ENCODE data around the gene SCARB2.

The SCARB2 gene

DNA sequence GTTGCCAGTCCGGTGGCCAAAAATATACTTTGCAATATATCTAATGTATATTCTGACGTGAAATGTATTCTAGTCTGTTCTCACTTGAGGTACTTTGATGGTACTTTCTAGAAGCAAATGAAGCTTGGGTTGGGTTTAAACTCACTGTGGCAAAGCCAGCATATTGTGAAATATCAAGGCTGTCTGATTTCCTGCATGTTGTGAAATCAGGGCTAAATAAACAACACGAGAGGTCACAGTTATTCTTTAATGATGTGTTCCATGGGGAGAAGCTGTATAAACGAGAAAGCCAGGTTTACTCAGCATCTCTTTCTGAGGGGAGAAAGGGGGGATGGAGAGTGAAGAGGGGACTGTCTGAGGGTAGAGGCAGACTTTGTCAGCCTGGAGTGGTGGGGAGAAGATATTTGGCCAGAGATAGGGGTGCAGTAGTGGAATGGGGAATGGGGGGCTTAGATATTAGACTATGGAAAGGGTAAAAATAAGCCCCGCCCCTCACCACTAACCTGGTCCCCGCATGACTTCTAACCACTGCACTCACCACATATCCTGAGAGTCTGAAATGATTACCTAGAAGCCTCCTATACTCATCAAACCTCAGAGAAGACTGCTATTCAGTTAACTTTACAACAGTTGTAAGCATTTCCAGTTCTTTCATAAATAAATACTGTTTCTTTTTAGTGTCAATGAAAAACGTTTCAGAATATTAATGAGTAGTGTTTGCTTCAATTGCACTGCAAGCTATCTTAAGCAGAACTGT, 5.9 kb upstream of the SCARB2 start:
- DNase-seq, result no peak

DNA sequence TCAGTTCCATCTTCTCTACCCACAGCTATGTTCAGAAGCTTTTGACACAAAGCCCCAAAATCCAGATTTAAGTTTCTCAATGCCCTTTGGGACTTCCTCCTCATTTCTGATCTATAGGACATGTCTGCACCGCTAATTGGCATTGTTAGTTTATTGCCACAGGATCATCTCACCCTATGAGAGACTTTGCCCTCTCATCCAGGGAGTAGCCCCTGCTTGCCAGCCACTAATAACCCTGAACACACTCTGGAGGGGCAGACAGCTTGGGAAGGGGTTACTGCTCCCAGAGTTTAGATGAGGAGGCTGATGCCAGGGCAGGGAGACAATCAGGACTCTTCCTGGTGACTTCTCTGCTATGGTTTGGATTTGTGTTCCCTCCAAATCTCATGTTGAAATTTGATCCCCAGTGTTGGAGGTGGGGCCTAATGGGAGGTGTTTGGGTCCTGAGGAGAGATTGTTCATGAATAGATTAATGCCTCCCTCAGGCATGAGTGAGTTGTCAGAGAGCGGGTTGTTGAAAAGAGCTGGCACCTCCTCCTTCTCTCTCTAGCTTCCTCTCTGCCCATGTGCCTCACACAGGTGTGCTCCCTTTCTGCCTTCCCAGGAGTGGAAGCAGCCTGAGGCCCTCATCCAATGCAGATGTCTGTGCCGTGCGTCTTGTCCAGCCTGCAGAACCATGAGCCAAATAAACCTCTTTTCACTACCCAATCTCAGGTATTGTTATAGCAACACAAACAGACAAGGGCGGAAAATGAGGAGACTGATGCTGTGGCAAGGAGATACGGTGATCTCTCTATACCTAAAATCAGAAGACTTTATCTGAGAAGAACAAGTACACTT, 3.6 kb upstream of the SCARB2 start:
- DNase-seq, result peak; percentile 19

GRCh38 chr4:76216524-76216923, 2.9 kb upstream of the SCARB2 start:
- no peak for DNase-seq

DNA sequence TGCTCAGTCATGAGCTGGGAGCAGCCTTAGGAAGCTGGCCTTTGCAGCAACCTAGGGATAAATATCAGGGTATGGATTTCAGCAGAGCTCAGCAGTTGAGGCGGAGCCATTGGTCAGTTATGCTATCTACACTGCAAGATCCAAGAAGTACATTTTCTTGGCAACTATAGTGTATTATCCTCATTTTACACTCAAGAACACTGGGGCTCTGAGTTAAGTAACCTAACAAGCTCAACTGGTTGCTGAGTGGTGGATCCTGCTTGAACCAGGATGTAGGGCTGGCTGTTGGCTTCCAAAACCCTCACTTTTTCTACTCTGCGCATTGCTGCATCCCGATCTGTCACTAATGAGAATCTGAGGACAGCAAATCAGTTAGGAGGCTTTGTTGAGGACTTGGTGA, 1.5 kb upstream of the SCARB2 start:
- no peak for DNase-seq

DNA sequence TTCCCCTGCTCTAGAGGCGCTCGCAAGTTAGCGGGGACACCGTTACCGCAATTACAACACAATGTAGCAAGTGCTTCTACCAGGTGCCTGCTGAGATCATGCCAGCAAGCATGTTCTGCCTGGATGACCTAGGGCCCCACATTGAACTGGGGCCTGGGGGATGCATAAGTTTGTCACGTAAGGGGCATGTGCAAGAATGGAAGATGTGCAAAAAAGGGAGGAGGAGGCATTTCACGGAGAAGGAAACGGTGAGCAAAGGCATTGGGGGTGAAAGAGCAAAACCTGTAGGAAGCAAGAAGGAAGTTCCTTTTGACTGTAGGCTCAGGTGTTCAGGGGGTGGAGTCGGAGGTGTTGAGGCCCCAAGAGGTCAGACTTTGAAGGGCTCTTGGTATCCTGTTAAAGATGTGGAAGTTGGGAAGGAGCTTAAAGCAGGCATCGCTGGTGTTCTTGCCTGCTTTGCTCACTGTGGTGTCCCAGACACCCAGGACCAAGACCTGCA, 602 bp upstream of the SCARB2 start:
- DNase-seq, result peak; percentile 30

- peak; percentile 76 for DNase-seq
These were observed 691 bp downstream of the SCARB2 start for GRCh38 chr4:76212851-76213414.

GRCh38 chr4:76211769-76212708, 1.6 kb downstream of the SCARB2 start:
- DNase-seq, result peak; percentile 38

GRCh38 chr4:76210452-76210851, 3.2 kb downstream of the SCARB2 start:
- DNase-seq, result no peak

DNA sequence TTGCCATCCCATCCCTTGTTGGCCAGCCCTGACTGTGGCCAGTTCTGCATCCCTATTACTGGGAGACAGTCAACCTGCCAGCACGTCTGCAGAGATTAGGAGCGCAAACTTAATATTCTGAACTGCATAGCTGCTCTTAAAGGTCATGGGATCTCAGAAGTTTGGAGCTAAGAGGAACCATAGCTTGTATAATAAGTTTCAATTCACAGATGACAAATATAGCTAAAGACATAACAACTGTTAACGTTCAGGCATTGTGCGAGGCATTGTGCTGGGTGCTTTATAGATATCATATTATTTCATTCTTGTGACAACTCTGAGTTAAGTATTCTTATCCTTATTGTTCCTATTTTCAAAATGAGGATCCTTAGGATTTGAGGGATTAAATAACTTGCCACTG, 3.7 kb downstream of the SCARB2 start:
- peak; percentile 8 for DNase-seq

- DNase-seq, result peak; percentile 70
These were observed 5.4 kb downstream of the SCARB2 start for GRCh38 chr4:76208005-76208765.

DNA sequence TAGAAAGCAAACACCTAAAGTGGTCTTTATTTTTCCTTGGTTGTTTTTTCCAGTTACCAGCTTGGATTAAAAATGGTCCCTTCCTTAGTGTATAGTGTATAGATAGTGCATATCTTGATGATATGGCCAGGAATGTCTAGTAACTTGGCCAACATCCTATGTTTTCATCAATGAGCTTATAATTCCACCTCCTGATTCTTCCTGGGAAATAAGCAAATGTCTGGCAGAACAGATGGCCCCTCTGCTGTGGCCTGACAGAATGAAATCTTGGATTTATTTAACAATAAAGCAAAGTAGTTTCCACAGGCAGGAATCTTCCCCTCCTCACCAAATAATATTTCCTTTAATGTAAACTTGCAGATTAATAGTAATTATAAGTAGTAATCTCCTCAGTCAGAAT, 6.1 kb downstream of the SCARB2 start:
- DNase-seq, result peak; percentile 70

GRCh38 chr4:76206222-76206942, 7.2 kb downstream of the SCARB2 start:
- peak; percentile 92 for DNase-seq

- DNase-seq, result peak; percentile 48
These were observed 8.1 kb downstream of the SCARB2 start for GRCh38 chr4:76205476-76205875.

- no peak for DNase-seq
These were observed 8.7 kb downstream of the SCARB2 start for GRCh38 chr4:76204936-76205335.

DNA sequence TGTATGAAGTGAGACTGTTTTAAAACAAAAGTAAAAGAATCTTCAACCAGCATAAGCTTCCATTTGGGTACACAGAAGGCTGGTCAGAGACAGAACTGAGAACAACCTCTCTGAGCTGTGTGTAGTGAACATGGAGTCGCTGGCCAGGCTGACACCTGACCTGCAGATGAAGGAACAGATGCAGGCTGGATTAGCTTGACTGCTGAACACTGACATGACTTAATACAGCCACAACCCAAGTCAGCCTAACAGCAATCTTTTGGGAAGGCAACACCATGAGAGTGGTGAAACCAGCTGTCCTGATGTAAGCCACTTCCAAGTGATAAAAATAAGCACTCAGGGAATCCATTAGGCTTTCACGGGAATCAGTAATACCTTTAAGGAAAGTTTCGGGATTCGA, 10.1 kb downstream of the SCARB2 start:
- peak; percentile 97 for DNase-seq

DNA sequence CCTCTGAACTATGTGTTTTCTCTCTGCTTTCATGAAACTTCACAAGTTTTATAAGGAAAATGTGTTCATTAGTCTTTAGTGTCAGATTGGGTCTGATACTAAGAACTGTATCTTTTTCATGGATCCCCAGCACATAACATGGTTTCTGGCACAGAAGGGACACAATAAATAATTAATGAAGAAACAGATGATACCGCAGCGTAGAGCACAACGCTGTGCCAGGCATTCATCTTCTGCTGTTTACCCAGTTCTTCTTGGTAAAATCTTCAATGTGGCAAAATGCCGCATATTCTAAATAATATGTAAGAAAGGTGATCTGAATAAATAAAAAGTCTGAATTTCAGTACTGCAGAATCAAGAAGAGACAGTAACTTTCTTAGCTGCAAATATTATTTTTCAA, 12.3 kb downstream of the SCARB2 start:
- no peak for DNase-seq

GRCh38 chr4:76200771-76201231, 12.8 kb downstream of the SCARB2 start:
- DNase-seq, result peak; percentile 51

- DNase-seq, result peak; percentile 47
These were observed 13.9 kb downstream of the SCARB2 start for GRCh38 chr4:76199664-76200211.

- DNase-seq, result peak; percentile 87
These were observed 15.0 kb downstream of the SCARB2 start for GRCh38 chr4:76198411-76199237.

GRCh38 chr4:76197971-76198410, 15.6 kb downstream of the SCARB2 start:
- DNase-seq, result peak; percentile 88
